ENCODE measurements around the gene CPD.

DNA sequence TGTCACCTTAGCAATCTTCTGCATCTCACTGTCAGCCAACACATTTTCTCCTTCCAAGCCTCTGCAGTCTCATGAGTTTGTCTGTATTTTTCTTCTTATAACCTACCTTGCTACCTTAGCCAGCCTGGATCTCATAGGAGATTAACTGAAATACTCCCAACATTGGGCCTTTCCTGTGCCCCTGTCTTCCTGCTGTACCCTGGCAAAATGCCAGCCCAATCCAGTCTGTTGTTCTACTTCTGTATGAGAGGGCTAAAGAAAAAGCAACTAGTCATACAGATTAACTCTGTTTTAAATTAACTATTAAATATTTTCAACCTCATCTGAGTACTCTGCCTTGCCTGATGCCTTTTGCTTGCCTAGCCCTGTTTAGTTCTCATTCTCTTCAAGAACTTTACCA, 116.9 kb downstream of the CPD start:
- TF ChIP-seq, protein P1, sequence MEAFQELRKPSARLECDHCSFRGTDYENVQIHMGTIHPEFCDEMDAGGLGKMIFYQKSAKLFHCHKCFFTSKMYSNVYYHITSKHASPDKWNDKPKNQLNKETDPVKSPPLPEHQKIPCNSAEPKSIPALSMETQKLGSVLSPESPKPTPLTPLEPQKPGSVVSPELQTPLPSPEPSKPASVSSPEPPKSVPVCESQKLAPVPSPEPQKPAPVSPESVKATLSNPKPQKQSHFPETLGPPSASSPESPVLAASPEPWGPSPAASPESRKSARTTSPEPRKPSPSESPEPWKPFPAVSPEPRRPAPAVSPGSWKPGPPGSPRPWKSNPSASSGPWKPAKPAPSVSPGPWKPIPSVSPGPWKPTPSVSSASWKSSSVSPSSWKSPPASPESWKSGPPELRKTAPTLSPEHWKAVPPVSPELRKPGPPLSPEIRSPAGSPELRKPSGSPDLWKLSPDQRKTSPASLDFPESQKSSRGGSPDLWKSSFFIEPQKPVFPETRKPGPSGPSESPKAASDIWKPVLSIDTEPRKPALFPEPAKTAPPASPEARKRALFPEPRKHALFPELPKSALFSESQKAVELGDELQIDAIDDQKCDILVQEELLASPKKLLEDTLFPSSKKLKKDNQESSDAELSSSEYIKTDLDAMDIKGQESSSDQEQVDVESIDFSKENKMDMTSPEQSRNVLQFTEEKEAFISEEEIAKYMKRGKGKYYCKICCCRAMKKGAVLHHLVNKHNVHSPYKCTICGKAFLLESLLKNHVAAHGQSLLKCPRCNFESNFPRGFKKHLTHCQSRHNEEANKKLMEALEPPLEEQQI (IDR thresholded peaks at IDR 0.05), result no peak
- TF ChIP-seq U2AF1 (optimal IDR thresholded peaks at IDR 0.05; ENCODE audit: low read depth, low read length) (no peak), KLF13 (tag; IDR thresholded peaks at IDR 0.05; ENCODE audit: borderline replicate concordance, low read depth) (no peak), POLR2A (conservative IDR thresholded peaks at IDR 0.05) (no peak), GATA2 (CRISPR knock-in tag; IDR thresholded peaks at IDR 0.05) (no peak), RUNX1 (IDR thresholded peaks at IDR 0.05; ENCODE audit: low read depth) (no peak), ZNF263 (CRISPR knock-in tag; IDR thresholded peaks at IDR 0.05; ENCODE audit: borderline replicate concordance) (no peak), CREB1 (IDR thresholded peaks at IDR 0.05) (no peak), CREB1 (CRISPR knock-in tag; IDR thresholded peaks at IDR 0.05) (no peak), SRF (CRISPR knock-in tag; IDR thresholded peaks at IDR 0.05) (no peak)
- TF ChIP-seq, protein P2, sequence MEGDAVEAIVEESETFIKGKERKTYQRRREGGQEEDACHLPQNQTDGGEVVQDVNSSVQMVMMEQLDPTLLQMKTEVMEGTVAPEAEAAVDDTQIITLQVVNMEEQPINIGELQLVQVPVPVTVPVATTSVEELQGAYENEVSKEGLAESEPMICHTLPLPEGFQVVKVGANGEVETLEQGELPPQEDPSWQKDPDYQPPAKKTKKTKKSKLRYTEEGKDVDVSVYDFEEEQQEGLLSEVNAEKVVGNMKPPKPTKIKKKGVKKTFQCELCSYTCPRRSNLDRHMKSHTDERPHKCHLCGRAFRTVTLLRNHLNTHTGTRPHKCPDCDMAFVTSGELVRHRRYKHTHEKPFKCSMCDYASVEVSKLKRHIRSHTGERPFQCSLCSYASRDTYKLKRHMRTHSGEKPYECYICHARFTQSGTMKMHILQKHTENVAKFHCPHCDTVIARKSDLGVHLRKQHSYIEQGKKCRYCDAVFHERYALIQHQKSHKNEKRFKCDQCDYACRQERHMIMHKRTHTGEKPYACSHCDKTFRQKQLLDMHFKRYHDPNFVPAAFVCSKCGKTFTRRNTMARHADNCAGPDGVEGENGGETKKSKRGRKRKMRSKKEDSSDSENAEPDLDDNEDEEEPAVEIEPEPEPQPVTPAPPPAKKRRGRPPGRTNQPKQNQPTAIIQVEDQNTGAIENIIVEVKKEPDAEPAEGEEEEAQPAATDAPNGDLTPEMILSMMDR (IDR thresholded peaks at IDR 0.05 in 2 of 3, conservative IDR thresholded peaks at IDR 0.05 in 1 of 3; ENCODE audit: insufficient read depth in 2 of 3, low read depth in 1 of 3, low read length in 3 of 3), result no peak
- TF ChIP-seq, protein P3, sequence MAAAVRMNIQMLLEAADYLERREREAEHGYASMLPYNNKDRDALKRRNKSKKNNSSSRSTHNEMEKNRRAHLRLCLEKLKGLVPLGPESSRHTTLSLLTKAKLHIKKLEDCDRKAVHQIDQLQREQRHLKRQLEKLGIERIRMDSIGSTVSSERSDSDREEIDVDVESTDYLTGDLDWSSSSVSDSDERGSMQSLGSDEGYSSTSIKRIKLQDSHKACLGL (CRISPR knock-in tag; IDR thresholded peaks at IDR 0.05; ENCODE audit: borderline replicate concordance, poor library complexity, severe bottlenecking), result no peak
- TF ChIP-seq, protein P4, sequence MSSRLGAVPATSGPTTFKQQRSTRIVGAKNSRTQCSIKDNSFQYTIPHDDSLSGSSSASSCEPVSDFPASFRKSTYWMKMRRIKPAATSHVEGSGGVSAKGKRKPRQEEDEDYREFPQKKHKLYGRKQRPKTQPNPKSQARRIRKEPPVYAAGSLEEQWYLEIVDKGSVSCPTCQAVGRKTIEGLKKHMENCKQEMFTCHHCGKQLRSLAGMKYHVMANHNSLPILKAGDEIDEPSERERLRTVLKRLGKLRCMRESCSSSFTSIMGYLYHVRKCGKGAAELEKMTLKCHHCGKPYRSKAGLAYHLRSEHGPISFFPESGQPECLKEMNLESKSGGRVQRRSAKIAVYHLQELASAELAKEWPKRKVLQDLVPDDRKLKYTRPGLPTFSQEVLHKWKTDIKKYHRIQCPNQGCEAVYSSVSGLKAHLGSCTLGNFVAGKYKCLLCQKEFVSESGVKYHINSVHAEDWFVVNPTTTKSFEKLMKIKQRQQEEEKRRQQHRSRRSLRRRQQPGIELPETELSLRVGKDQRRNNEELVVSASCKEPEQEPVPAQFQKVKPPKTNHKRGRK (tag; IDR thresholded peaks at IDR 0.05), result no peak
- TF ChIP-seq, protein P5, sequence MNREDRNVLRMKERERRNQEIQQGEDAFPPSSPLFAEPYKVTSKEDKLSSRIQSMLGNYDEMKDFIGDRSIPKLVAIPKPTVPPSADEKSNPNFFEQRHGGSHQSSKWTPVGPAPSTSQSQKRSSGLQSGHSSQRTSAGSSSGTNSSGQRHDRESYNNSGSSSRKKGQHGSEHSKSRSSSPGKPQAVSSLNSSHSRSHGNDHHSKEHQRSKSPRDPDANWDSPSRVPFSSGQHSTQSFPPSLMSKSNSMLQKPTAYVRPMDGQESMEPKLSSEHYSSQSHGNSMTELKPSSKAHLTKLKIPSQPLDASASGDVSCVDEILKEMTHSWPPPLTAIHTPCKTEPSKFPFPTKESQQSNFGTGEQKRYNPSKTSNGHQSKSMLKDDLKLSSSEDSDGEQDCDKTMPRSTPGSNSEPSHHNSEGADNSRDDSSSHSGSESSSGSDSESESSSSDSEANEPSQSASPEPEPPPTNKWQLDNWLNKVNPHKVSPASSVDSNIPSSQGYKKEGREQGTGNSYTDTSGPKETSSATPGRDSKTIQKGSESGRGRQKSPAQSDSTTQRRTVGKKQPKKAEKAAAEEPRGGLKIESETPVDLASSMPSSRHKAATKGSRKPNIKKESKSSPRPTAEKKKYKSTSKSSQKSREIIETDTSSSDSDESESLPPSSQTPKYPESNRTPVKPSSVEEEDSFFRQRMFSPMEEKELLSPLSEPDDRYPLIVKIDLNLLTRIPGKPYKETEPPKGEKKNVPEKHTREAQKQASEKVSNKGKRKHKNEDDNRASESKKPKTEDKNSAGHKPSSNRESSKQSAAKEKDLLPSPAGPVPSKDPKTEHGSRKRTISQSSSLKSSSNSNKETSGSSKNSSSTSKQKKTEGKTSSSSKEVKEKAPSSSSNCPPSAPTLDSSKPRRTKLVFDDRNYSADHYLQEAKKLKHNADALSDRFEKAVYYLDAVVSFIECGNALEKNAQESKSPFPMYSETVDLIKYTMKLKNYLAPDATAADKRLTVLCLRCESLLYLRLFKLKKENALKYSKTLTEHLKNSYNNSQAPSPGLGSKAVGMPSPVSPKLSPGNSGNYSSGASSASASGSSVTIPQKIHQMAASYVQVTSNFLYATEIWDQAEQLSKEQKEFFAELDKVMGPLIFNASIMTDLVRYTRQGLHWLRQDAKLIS (CRISPR knock-in tag; IDR thresholded peaks at IDR 0.05), result no peak
- TF ChIP-seq, protein P6, sequence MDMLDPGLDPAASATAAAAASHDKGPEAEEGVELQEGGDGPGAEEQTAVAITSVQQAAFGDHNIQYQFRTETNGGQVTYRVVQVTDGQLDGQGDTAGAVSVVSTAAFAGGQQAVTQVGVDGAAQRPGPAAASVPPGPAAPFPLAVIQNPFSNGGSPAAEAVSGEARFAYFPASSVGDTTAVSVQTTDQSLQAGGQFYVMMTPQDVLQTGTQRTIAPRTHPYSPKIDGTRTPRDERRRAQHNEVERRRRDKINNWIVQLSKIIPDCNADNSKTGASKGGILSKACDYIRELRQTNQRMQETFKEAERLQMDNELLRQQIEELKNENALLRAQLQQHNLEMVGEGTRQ (CRISPR knock-in tag; IDR thresholded peaks at IDR 0.05), result no peak
